ENCODE measurements around the gene TUBAL3.

GRCh38 chr10:5447611-5448071 is 43.0 kb upstream of the TUBAL3 start:
- TF ChIP-seq CTCF (IDR thresholded peaks at IDR 0.05; ENCODE audit: insufficient read depth, low read depth, low read length): no peak
- TF ChIP-seq EZH2 (IDR thresholded peaks at IDR 0.05; ENCODE audit: insufficient read depth, low read length): no peak

All from astrocyte (in vitro differentiated cells and primary cell).